Measurements from ENCODE around the gene ZFP69. TPM values are rescaled to one million over a fixed set of nuclear protein-coding genes. Genes with fewer than 3 reads are reported as not detected.
A peak's percentile ranks its signal among the peaks of the same experiment; 100 is the strongest.

ZFP69 gene
- polyA plus RNA-seq, 1 experiment: 1.4 TPM

GRCh38 chr1:40451238-40451585 is 25.9 kb upstream of the ZFP69 start:
- H3K4me3 ChIP-seq (ENCODE audit: low read depth, low read length): peak overlapping the region; percentile 81
- TF ChIP-seq, protein P1, sequence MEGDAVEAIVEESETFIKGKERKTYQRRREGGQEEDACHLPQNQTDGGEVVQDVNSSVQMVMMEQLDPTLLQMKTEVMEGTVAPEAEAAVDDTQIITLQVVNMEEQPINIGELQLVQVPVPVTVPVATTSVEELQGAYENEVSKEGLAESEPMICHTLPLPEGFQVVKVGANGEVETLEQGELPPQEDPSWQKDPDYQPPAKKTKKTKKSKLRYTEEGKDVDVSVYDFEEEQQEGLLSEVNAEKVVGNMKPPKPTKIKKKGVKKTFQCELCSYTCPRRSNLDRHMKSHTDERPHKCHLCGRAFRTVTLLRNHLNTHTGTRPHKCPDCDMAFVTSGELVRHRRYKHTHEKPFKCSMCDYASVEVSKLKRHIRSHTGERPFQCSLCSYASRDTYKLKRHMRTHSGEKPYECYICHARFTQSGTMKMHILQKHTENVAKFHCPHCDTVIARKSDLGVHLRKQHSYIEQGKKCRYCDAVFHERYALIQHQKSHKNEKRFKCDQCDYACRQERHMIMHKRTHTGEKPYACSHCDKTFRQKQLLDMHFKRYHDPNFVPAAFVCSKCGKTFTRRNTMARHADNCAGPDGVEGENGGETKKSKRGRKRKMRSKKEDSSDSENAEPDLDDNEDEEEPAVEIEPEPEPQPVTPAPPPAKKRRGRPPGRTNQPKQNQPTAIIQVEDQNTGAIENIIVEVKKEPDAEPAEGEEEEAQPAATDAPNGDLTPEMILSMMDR (IDR thresholded peaks at IDR 0.05; ENCODE audit: insufficient read depth, low read depth, low read length): no peak
- H3K36me3 ChIP-seq (ENCODE audit: control insufficient read depth, insufficient read depth, low read length): no peaks in the 10 kb centered on the region
- CTCF ChIA-PET: interaction anchor here (0.7 kb wide), 1 partner anchor 27 kb away, joined by 3 read pairs; no protein-coding TSS in a partner anchor
- DNase-seq (ENCODE audit: low read depth): no peak
- H3K27me3 ChIP-seq (ENCODE audit: control insufficient read depth, insufficient read depth, low read length): no peaks in the 10 kb centered on the region
- POLR2A ChIA-PET: no interaction called here

GRCh38 chr1:40454873-40455272 is 22.2 kb upstream of the ZFP69 start:
- TF ChIP-seq, protein P1 (IDR thresholded peaks at IDR 0.05; ENCODE audit: insufficient read depth, low read depth, low read length): no peak
- ChIA-PET CTCF (interaction anchor here (1.4 kb wide), 1 partner anchor 16 kb away, joined by 4 read pairs; no protein-coding TSS in a partner anchor), POLR2A (no interaction called here)
- 0 out of 2 replicates have a peak, but pooled peaks cover 1% of the 10 kb centered on the region for H3K36me3 ChIP-seq (ENCODE audit: control insufficient read depth, insufficient read depth, low read length)
- no peak for DNase-seq (ENCODE audit: low read depth)
- no peaks in the 10 kb centered on the region for H3K27me3 ChIP-seq (ENCODE audit: control insufficient read depth, insufficient read depth, low read length)
- no peak overlapping the region for H3K4me3 ChIP-seq (ENCODE audit: low read depth, low read length)

DNA sequence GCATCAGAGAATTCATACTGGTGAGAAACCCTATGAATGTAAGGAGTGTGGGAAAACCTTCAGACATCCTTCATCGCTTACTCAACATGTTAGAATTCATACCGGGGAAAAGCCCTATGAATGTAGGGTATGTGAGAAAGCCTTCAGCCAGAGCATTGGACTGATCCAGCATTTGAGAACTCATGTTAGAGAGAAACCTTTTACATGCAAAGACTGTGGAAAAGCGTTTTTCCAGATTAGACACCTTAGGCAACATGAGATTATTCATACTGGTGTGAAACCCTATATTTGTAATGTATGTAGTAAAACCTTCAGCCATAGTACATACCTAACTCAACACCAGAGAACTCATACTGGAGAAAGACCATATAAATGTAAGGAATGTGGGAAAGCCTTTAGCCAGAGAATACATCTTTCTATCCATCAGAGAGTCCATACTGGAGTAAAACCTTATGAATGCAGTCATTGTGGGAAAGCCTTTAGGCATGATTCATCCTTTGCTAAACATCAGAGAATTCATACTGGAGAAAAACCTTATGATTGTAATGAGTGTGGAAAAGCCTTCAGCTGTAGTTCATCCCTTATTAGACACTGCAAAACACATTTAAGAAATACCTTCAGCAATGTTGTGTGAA is 14.0 kb upstream of the ZFP69 start:
- no peaks in the 10 kb centered on the region for H3K27me3 ChIP-seq (ENCODE audit: control insufficient read depth, insufficient read depth, low read length)
- 0 out of 2 replicates have a peak, but pooled peaks cover 1% of the 10 kb centered on the region for H3K36me3 ChIP-seq (ENCODE audit: control insufficient read depth, insufficient read depth, low read length)
- CTCF ChIA-PET: interaction anchor here (0.9 kb wide), 1 partner anchor 13 kb away, joined by 3 read pairs; the partner anchor contains the start of gene ZFP69B
- no peak for DNase-seq (ENCODE audit: low read depth)
- TF ChIP-seq, protein P1 (IDR thresholded peaks at IDR 0.05; ENCODE audit: insufficient read depth, low read depth, low read length): no peak
- no peak overlapping the region for H3K4me3 ChIP-seq (ENCODE audit: low read depth, low read length)
- POLR2A ChIA-PET: no interaction called here

DNA sequence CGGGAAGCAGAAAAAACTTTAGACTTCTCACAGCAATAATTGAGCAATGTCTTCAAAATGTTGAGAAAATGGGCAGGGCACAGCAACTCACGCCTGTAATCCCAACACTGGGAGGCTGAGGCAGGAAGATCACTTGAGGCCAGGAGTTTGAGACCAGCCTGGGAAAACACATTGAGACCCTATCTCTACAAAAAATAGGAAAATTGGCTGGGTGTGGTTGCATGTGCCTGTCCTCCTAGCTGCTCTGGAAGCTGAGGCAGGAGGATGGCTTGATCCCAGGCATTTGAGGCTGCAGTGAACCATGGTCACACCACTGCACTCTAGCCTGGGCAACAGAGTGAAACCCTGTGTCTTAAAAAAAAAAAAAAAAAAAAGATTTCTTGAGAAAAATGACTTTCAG is 7.8 kb upstream of the ZFP69 start:
- Histone ChIP-seq H3K36me3 (ENCODE audit: control insufficient read depth, insufficient read depth, low read length) (no peaks in the 10 kb centered on the region), H3K4me3 (ENCODE audit: low read depth, low read length) (no peak overlapping the region), H3K27me3 (ENCODE audit: control insufficient read depth, insufficient read depth, low read length) (no peaks in the 10 kb centered on the region)
- TF ChIP-seq, protein P1 (IDR thresholded peaks at IDR 0.05; ENCODE audit: insufficient read depth, low read depth, low read length): no peak
- DNase-seq (ENCODE audit: low read depth): no peak
- POLR2A ChIA-PET: no interaction called here
- CTCF ChIA-PET: no interaction called here

- H3K4me3 ChIP-seq (ENCODE audit: low read depth, low read length): no peak overlapping the region
- TF ChIP-seq, protein P1 (IDR thresholded peaks at IDR 0.05; ENCODE audit: insufficient read depth, low read depth, low read length): no peak
- CTCF ChIA-PET: interaction anchor here (1.1 kb wide), 1 partner anchor 57 kb away, joined by 4 read pairs; no protein-coding TSS in a partner anchor
- H3K36me3 ChIP-seq (ENCODE audit: control insufficient read depth, insufficient read depth, low read length): no peaks in the 10 kb centered on the region
- H3K27me3 ChIP-seq (ENCODE audit: control insufficient read depth, insufficient read depth, low read length): no peaks in the 10 kb centered on the region
- no peak for DNase-seq (ENCODE audit: low read depth)
- POLR2A ChIA-PET: no interaction called here
These were observed 1.8 kb upstream of the ZFP69 start for GRCh38 chr1:40475268-40475667.

All from BJ (cell line).